ENCODE data around the gene PRR15L.
"Not testable (repeated sequence)": the region's sequence is repeated elsewhere in the genome, so short reads cannot be mapped to it uniquely, and the experiment has no call there.

PRR15L gene

GRCh38 chr17:47957591-47958490 is at the start of gene PRR15L:
PRR15L (minus strand) TSS chr17:47957883; CDS start chr17:47953234, 4,649 bp downstream.
- DNase-seq (ENCODE audit: low read depth in 2 of 2, low spot score in 1 of 2) = no peak

GRCh38 chr17:48006936-48007709 is 49.4 kb upstream of the PRR15L start:
- DNase-seq (ENCODE audit: low read depth in 2 of 2, low spot score in 1 of 2) = no peak

GRCh38 chr17:48004983-48005382 is 47.3 kb upstream of the PRR15L start:
- no peak for DNase-seq (ENCODE audit: low read depth in 2 of 2, low spot score in 1 of 2)

GRCh38 chr17:48003417-48004151 is 45.9 kb upstream of the PRR15L start:
- DNase-seq (ENCODE audit: low read depth in 2 of 2, low spot score in 1 of 2) = no peak

- no peak for DNase-seq (ENCODE audit: low read depth in 2 of 2, low spot score in 1 of 2)
These were observed 45.3 kb upstream of the PRR15L start for GRCh38 chr17:48002916-48003416.

- DNase-seq (ENCODE audit: low read depth in 2 of 2, low spot score in 1 of 2) = no peak
These were observed 44.7 kb upstream of the PRR15L start for GRCh38 chr17:48002266-48002915.

GRCh38 chr17:48001657-48002056 is 44.0 kb upstream of the PRR15L start:
- not testable (repeated sequence) for DNase-seq (ENCODE audit: low read depth in 2 of 2, low spot score in 1 of 2)

- no peak for DNase-seq (ENCODE audit: low read depth in 2 of 2, low spot score in 1 of 2)
These were observed 43.5 kb upstream of the PRR15L start for GRCh38 chr17:48001197-48001596.

GRCh38 chr17:47999582-47999981 is 41.9 kb upstream of the PRR15L start:
- DNase-seq (ENCODE audit: low read depth in 2 of 2, low spot score in 1 of 2) = no peak

- no peak for DNase-seq (ENCODE audit: low read depth in 2 of 2, low spot score in 1 of 2)
These were observed 40.4 kb upstream of the PRR15L start for GRCh38 chr17:47998044-47998443.

GRCh38 chr17:47997586-47997985 is 39.9 kb upstream of the PRR15L start:
- no peak for DNase-seq (ENCODE audit: low read depth in 2 of 2, low spot score in 1 of 2)

GRCh38 chr17:47996201-47996600 is 38.5 kb upstream of the PRR15L start:
- DNase-seq (ENCODE audit: low read depth in 2 of 2, low spot score in 1 of 2) = no peak

GRCh38 chr17:47995241-47995935 is 37.7 kb upstream of the PRR15L start:
- DNase-seq (ENCODE audit: low read depth in 2 of 2, low spot score in 1 of 2) = no peak

GRCh38 chr17:47994724-47995123 is 37.0 kb upstream of the PRR15L start:
- DNase-seq (ENCODE audit: low read depth in 2 of 2, low spot score in 1 of 2) = no peak

GRCh38 chr17:47993964-47994363 is 36.3 kb upstream of the PRR15L start:
- no peak for DNase-seq (ENCODE audit: low read depth in 2 of 2, low spot score in 1 of 2)

- no peak for DNase-seq (ENCODE audit: low read depth in 2 of 2, low spot score in 1 of 2)
These were observed 35.4 kb upstream of the PRR15L start for GRCh38 chr17:47993031-47993564.

GRCh38 chr17:47992216-47992615 is 34.5 kb upstream of the PRR15L start:
- no peak for DNase-seq (ENCODE audit: low read depth in 2 of 2, low spot score in 1 of 2)

GRCh38 chr17:47990962-47991731 is 33.5 kb upstream of the PRR15L start:
- no peak for DNase-seq (ENCODE audit: low read depth in 2 of 2, low spot score in 1 of 2)

GRCh38 chr17:47989700-47990099 is 32.0 kb upstream of the PRR15L start:
- no peak for DNase-seq (ENCODE audit: low read depth in 2 of 2, low spot score in 1 of 2)
